GM23338 (cell line): ENCODE results near the gene GREB1L. TPM values are rescaled to one million over a fixed set of nuclear protein-coding genes. Genes with fewer than 3 reads are reported as not detected.
"Not testable (repeated sequence)": the region's sequence is repeated elsewhere in the genome, so short reads cannot be mapped to it uniquely, and the experiment has no call there.

ENCODE experiments used
- ATAC-seq: fragments of 200-7000 bp; cut with Tn5 transposase; 3 replicates; pipeline ENCODE4 v1.9.1; 2020
- DNase-seq: peaks from one replicate; pipeline ENCODE4 v3.0.0-alpha.2; 2015; ENCODE audit warnings: low spot score
- H2AFZ ChIP-seq: fragments of 200-600 bp; sonication (generic); 2 replicates; pipeline ENCODE4 v1.8.0; 2016; ENCODE audit warnings: antibody characterized with exemption, mild to moderate bottlenecking, moderate library complexity
- H3F3A ChIP-seq: fragments of 200-600 bp; sonication (generic); replicated peaks from 2 replicates; pipeline ENCODE4 v1.8.0; 2017; ENCODE audit warnings: antibody characterized with exemption, mixed run types, low read depth
- H3K27ac ChIP-seq: fragments of 200-600 bp; sonication (generic); 2 replicates; pipeline ENCODE4 v1.6.1; 2016; ENCODE audit warnings: low read depth
- H3K27me3 ChIP-seq: fragments of 200-600 bp; sonication (generic); 2 replicates; pipeline ENCODE4 v1.8.0; 2016; ENCODE audit warnings: mild to moderate bottlenecking, mixed run types, moderate library complexity; ENCODE audit not compliant: insufficient read depth
- H3K36me3 ChIP-seq: fragments of 200-600 bp; sonication (generic); 2 replicates; pipeline ENCODE4 v1.8.0; 2016; ENCODE audit warnings: mild to moderate bottlenecking; ENCODE audit not compliant: insufficient read depth
- H3K4me1 ChIP-seq: fragments of 200-600 bp; sonication (generic); 2 replicates; pipeline ENCODE4 v1.8.0; 2016; ENCODE audit warnings: mild to moderate bottlenecking, moderate library complexity; ENCODE audit not compliant: insufficient read depth
- H3K4me2 ChIP-seq: fragments of 200-600 bp; sonication (generic); 2 replicates; pipeline ENCODE4 v1.7.1; 2017; ENCODE audit warnings: mixed run types
- H3K4me3 ChIP-seq: fragments of 200-600 bp; sonication (generic); 2 replicates; pipeline ENCODE4 v1.6.1; 2016; ENCODE audit warnings: mixed run types
- H3K79me2 ChIP-seq: fragments of 200-600 bp; sonication (generic); replicated peaks from 2 replicates; pipeline ENCODE4 v1.8.0; 2017; ENCODE audit warnings: mild to moderate bottlenecking; ENCODE audit not compliant: insufficient read depth
- H3K9me2 ChIP-seq: fragments of 200-600 bp; sonication (generic); 2 replicates; pipeline ENCODE4 v1.8.0; 2017; ENCODE audit not compliant: insufficient read depth
- H4K20me1 ChIP-seq: fragments of 200-600 bp; sonication (generic); replicated peaks from 2 replicates; pipeline ENCODE4 v1.8.0; 2017; ENCODE audit warnings: mild to moderate bottlenecking; ENCODE audit not compliant: insufficient read depth
- H3K27ac Mint-ChIP-seq: 2 replicates; pipeline ENCODE4 v1.8.0; 2020; ENCODE audit warnings: inconsistent platforms, mild to moderate bottlenecking, moderate library complexity, mixed read lengths
- H3K27me3 Mint-ChIP-seq: 3 replicates; pipeline ENCODE4 v1.8.0; 2022; ENCODE audit warnings: low read depth, mild to moderate bottlenecking, moderate library complexity, mixed read lengths, inconsistent platforms; ENCODE audit not compliant: insufficient read depth, poor library complexity
- H3K36me3 Mint-ChIP-seq: 3 replicates; pipeline ENCODE4 v1.8.0; 2021; ENCODE audit warnings: low read depth, mild to moderate bottlenecking, inconsistent platforms, moderate library complexity, mixed read lengths
- H3K4me1 Mint-ChIP-seq: 3 replicates; pipeline ENCODE4 v1.8.0; 2020; ENCODE audit warnings: mild to moderate bottlenecking, inconsistent platforms, mixed read lengths
- H3K4me3 Mint-ChIP-seq: 3 replicates; pipeline ENCODE4 v1.8.0; 2021; ENCODE audit warnings: moderate library complexity, mild to moderate bottlenecking, inconsistent platforms, mixed read lengths
- H3K9me3 Mint-ChIP-seq: 3 replicates; pipeline ENCODE4 v1.8.0; 2020; ENCODE audit warnings: moderate library complexity, mild to moderate bottlenecking, inconsistent platforms, mixed read lengths
- CREB1 ChIP-seq: fragments of 250-450 bp; sonication (Bioruptor Pico); IDR thresholded peaks from 2 replicates; pipeline ENCODE4 v1.5.0; 2020; ENCODE audit warnings: low read depth, mild to moderate bottlenecking, moderate library complexity
- EZH2 ChIP-seq: fragments of 200-600 bp; sonication (generic); IDR thresholded peaks from one replicate; pipeline ENCODE4 v1.8.0; 2017; ENCODE audit warnings: antibody characterized with exemption, mild to moderate bottlenecking, low read depth; ENCODE audit not compliant: unreplicated experiment
- EZH2phosphoT487 ChIP-seq: fragments of 200-600 bp; sonication (generic); IDR thresholded peaks from one replicate; pipeline ENCODE4 v1.8.1; 2018; ENCODE audit warnings: antibody characterized with exemption; ENCODE audit not compliant: unreplicated experiment
- JUNB ChIP-seq: IDR thresholded peaks from one replicate; pipeline ENCODE4 v1.6.1; 2016; ENCODE audit warnings: antibody characterized with exemption; ENCODE audit not compliant: unreplicated experiment
- NANOG ChIP-seq: IDR thresholded peaks from 2 replicates; pipeline ENCODE4 v1.6.1; 2016; ENCODE audit warnings: antibody characterized with exemption, borderline replicate concordance
- STAT1 ChIP-seq: IDR thresholded peaks from one replicate; pipeline ENCODE4 v1.6.1; 2016; ENCODE audit warnings: antibody characterized with exemption; ENCODE audit not compliant: unreplicated experiment
- polyA plus RNA-seq: library from polyadenylated mRNA; unstranded; fragments of >200 nt; fragmentation: Nextera tagmentation; extraction: Ambion mirVana; gene quantifications from 2 replicates; pipeline ENCODE4 v1.2.1, GENCODE V29; 2016
- total RNA-seq: library from RNA; depleted of rRNA; stranded (reverse); fragments of >200 nt; shearing (Covaris generic); gene quantifications from 2 replicates; pipeline ENCODE4 v1.2.3, GENCODE V29; 2014
- TF ChIP-seq, protein P1 (sequence below), 2 experiments: fragments of 200-600 bp in 1 of 2; sonication (generic) in 1 of 2; conservative IDR thresholded peaks; 2 replicates each; pipeline versions ENCODE4 v1.5.1 to v1.6.1; 2016 to 2017; ENCODE audit warnings: antibody characterized with exemption in 2 of 2, low read depth in 2 of 2, mild to moderate bottlenecking in 2 of 2, moderate library complexity in 1 of 2
- TF ChIP-seq, protein P2 (sequence below): IDR thresholded peaks from one replicate; pipeline ENCODE4 v1.6.1; 2018; ENCODE audit warnings: antibody characterized with exemption; ENCODE audit not compliant: unreplicated experiment
- TF ChIP-seq, protein P3 (sequence below): fragments of 250-450 bp; sonication (Bioruptor Pico); IDR thresholded peaks from 2 replicates; pipeline ENCODE4 v1.5.0; 2020; ENCODE audit warnings: mild to moderate bottlenecking, moderate library complexity
- TF ChIP-seq, protein P4 (sequence below): IDR thresholded peaks from 2 replicates; pipeline ENCODE4 v1.6.1; 2016; ENCODE audit warnings: antibody characterized with exemption

Gene GREB1L
- total and polyA plus RNA-seq, 2 experiments from 2014 or later, result 0.03 to 0.29 TPM

DNA sequence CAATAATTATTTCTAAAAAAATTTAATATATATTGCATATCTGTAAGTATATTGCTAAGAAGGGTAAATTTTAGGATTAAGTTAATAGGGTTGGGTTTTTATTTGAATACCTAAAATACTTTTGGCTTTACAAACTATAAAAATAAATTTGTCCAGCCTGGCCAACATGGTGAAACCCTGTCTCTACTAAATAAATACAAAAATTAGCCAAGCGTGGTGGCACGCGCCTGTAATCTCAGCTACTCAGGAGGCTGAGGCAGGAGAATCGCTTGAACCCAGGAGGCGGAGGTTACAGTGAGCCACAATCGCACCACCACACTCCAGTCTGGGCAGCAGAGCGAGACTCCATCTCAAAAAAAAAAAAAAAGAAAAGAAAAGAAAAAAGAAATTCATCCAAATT is 127.6 kb downstream of the GREB1L start:
- H3K27me3 Mint-ChIP-seq, H3K9me2 ChIP-seq, H3K27me3 ChIP-seq, H2AFZ ChIP-seq, H3K4me3 Mint-ChIP-seq, H3F3A ChIP-seq, H4K20me1 ChIP-seq, H3K79me2 ChIP-seq, H3K36me3 Mint-ChIP-seq, ATAC-seq, H3K4me2 ChIP-seq, H3K4me3 ChIP-seq, H3K27ac Mint-ChIP-seq, H3K36me3 ChIP-seq, DNase-seq, H3K27ac ChIP-seq, H3K9me3 Mint-ChIP-seq: not testable (repeated sequence)
- H3K4me1 ChIP-seq, result peaks cover 19% of the 10 kb centered on the region
- H3K4me1 Mint-ChIP-seq, result peaks cover 30% of the 10 kb centered on the region

DNA sequence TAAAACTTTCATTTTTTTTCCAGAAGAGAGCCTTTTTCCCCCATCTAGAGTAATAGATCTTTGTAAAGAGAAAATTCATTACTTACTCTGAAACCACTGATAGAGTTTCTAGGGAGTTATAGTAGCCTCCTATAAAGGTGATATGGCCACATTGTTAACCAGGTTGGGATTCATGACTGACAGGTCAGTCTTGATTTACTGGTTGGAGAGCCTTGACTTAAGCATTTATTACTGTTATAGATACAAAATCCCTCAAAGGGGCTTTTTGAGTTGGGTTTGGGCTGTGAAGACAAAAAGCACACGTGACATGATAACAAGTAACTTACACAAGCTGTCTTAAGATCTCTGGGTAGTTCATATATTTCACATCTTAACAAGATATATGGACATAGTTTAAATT is 141.0 kb downstream of the GREB1L start:
- Histone ChIP-seq H3K27me3 (peaks cover 95% of the 10 kb centered on the region), H3K79me2 (no peaks in the 10 kb centered on the region), H3F3A (no peaks in the 10 kb centered on the region), H3K27ac (no peak overlapping the region), H3K36me3 (no peaks in the 10 kb centered on the region), H3K9me2 (no peaks in the 10 kb centered on the region), H3K4me1 (no peaks in the 10 kb centered on the region), H3K4me2 (no peak overlapping the region), H4K20me1 (peaks cover 9% of the 10 kb centered on the region; the same call in 1 of the 2 replicates), H3K4me3 (no peak overlapping the region), H2AFZ (no peak overlapping the region)
- no peak overlapping the region for H3K27ac Mint-ChIP-seq
- H3K9me3 Mint-ChIP-seq, result no peaks in the 10 kb centered on the region
- H3K27me3 Mint-ChIP-seq, result peaks cover 77% of the 10 kb centered on the region
- no peaks in the 10 kb centered on the region for H3K36me3 Mint-ChIP-seq
- no peak overlapping the region for H3K4me3 Mint-ChIP-seq
- DNase-seq, result no peak
- ATAC-seq, result no peak
- H3K4me1 Mint-ChIP-seq, result peaks cover 7% of the 10 kb centered on the region
- TF ChIP-seq, protein P1, sequence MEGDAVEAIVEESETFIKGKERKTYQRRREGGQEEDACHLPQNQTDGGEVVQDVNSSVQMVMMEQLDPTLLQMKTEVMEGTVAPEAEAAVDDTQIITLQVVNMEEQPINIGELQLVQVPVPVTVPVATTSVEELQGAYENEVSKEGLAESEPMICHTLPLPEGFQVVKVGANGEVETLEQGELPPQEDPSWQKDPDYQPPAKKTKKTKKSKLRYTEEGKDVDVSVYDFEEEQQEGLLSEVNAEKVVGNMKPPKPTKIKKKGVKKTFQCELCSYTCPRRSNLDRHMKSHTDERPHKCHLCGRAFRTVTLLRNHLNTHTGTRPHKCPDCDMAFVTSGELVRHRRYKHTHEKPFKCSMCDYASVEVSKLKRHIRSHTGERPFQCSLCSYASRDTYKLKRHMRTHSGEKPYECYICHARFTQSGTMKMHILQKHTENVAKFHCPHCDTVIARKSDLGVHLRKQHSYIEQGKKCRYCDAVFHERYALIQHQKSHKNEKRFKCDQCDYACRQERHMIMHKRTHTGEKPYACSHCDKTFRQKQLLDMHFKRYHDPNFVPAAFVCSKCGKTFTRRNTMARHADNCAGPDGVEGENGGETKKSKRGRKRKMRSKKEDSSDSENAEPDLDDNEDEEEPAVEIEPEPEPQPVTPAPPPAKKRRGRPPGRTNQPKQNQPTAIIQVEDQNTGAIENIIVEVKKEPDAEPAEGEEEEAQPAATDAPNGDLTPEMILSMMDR (conservative IDR thresholded peaks at IDR 0.05; ENCODE audit: low read depth in 2 of 2), result no peak
- TF ChIP-seq NANOG (no peak), EZH2phosphoT487 (no peak), CREB1 (CRISPR knock-in tag) (no peak), JUNB (no peak), STAT1 (no peak), EZH2 (no peak)
- TF ChIP-seq, protein P2, sequence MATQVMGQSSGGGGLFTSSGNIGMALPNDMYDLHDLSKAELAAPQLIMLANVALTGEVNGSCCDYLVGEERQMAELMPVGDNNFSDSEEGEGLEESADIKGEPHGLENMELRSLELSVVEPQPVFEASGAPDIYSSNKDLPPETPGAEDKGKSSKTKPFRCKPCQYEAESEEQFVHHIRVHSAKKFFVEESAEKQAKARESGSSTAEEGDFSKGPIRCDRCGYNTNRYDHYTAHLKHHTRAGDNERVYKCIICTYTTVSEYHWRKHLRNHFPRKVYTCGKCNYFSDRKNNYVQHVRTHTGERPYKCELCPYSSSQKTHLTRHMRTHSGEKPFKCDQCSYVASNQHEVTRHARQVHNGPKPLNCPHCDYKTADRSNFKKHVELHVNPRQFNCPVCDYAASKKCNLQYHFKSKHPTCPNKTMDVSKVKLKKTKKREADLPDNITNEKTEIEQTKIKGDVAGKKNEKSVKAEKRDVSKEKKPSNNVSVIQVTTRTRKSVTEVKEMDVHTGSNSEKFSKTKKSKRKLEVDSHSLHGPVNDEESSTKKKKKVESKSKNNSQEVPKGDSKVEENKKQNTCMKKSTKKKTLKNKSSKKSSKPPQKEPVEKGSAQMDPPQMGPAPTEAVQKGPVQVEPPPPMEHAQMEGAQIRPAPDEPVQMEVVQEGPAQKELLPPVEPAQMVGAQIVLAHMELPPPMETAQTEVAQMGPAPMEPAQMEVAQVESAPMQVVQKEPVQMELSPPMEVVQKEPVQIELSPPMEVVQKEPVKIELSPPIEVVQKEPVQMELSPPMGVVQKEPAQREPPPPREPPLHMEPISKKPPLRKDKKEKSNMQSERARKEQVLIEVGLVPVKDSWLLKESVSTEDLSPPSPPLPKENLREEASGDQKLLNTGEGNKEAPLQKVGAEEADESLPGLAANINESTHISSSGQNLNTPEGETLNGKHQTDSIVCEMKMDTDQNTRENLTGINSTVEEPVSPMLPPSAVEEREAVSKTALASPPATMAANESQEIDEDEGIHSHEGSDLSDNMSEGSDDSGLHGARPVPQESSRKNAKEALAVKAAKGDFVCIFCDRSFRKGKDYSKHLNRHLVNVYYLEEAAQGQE, result no peak
- TF ChIP-seq, protein P3, sequence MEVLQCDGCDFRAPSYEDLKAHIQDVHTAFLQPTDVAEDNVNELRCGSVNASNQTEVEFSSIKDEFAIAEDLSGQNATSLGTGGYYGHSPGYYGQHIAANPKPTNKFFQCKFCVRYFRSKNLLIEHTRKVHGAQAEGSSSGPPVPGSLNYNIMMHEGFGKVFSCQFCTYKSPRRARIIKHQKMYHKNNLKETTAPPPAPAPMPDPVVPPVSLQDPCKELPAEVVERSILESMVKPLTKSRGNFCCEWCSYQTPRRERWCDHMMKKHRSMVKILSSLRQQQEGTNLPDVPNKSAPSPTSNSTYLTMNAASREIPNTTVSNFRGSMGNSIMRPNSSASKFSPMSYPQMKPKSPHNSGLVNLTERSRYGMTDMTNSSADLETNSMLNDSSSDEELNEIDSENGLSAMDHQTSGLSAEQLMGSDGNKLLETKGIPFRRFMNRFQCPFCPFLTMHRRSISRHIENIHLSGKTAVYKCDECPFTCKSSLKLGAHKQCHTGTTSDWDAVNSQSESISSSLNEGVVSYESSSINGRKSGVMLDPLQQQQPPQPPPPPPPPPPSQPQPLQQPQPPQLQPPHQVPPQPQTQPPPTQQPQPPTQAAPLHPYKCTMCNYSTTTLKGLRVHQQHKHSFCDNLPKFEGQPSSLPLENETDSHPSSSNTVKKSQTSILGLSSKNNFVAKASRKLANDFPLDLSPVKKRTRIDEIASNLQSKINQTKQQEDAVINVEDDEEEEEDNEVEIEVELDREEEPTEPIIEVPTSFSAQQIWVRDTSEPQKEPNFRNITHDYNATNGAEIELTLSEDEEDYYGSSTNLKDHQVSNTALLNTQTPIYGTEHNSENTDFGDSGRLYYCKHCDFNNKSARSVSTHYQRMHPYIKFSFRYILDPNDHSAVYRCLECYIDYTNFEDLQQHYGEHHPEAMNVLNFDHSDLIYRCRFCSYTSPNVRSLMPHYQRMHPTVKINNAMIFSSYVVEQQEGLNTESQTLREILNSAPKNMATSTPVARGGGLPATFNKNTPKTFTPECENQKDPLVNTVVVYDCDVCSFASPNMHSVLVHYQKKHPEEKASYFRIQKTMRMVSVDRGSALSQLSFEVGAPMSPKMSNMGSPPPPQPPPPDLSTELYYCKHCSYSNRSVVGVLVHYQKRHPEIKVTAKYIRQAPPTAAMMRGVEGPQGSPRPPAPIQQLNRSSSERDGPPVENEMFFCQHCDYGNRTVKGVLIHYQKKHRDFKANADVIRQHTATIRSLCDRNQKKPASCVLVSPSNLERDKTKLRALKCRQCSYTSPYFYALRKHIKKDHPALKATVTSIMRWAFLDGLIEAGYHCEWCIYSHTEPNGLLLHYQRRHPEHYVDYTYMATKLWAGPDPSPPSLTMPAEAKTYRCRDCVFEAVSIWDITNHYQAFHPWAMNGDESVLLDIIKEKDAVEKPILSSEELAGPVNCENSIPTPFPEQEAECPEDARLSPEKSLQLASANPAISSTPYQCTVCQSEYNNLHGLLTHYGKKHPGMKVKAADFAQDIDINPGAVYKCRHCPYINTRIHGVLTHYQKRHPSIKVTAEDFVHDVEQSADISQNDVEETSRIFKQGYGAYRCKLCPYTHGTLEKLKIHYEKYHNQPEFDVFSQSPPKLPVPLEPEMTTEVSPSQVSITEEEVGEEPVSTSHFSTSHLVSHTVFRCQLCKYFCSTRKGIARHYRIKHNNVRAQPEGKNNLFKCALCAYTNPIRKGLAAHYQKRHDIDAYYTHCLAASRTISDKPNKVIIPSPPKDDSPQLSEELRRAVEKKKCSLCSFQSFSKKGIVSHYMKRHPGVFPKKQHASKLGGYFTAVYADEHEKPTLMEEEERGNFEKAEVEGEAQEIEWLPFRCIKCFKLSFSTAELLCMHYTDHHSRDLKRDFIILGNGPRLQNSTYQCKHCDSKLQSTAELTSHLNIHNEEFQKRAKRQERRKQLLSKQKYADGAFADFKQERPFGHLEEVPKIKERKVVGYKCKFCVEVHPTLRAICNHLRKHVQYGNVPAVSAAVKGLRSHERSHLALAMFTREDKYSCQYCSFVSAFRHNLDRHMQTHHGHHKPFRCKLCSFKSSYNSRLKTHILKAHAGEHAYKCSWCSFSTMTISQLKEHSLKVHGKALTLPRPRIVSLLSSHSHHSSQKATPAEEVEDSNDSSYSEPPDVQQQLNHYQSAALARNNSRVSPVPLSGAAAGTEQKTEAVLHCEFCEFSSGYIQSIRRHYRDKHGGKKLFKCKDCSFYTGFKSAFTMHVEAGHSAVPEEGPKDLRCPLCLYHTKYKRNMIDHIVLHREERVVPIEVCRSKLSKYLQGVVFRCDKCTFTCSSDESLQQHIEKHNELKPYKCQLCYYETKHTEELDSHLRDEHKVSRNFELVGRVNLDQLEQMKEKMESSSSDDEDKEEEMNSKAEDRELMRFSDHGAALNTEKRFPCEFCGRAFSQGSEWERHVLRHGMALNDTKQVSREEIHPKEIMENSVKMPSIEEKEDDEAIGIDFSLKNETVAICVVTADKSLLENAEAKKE (CRISPR knock-in tag), result no peak
- TF ChIP-seq, protein P4, sequence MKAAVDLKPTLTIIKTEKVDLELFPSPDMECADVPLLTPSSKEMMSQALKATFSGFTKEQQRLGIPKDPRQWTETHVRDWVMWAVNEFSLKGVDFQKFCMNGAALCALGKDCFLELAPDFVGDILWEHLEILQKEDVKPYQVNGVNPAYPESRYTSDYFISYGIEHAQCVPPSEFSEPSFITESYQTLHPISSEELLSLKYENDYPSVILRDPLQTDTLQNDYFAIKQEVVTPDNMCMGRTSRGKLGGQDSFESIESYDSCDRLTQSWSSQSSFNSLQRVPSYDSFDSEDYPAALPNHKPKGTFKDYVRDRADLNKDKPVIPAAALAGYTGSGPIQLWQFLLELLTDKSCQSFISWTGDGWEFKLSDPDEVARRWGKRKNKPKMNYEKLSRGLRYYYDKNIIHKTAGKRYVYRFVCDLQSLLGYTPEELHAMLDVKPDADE, result no peak
